HG03354 (cell line): ENCODE data around the gene ARX.

ENCODE experiments used
- ATAC-seq: cut with Tn5 transposase; IDR thresholded peaks from one replicate; pipeline ENCODE4 v1.9.1; 2021; ENCODE audit warnings: mild to moderate bottlenecking; ENCODE audit not compliant: unreplicated experiment, poor library complexity, severe bottlenecking

The ARX gene

GRCh38 chrX:25015486-25016360, at the start of gene ARX:
Gene ARX, minus strand, starts transcription at chrX:25015965. Its CDS starts 228 bp downstream, at chrX:25015737.
- ATAC-seq: peak; percentile 73

GRCh38 chrX:25059273-25059672, 43.5 kb upstream of the ARX start:
- ATAC-seq: no peak

GRCh38 chrX:25052798-25053534, 37.2 kb upstream of the ARX start:
- no peak for ATAC-seq

GRCh38 chrX:25049971-25050370, 34.2 kb upstream of the ARX start:
- ATAC-seq: no peak

GRCh38 chrX:25049357-25049756, 33.6 kb upstream of the ARX start:
- no peak for ATAC-seq

- no peak for ATAC-seq
These were observed 32.4 kb upstream of the ARX start for GRCh38 chrX:25048178-25048577.

- no peak for ATAC-seq
These were observed 27.4 kb upstream of the ARX start for GRCh38 chrX:25043192-25043591.

GRCh38 chrX:25039036-25039435, 23.3 kb upstream of the ARX start:
- ATAC-seq: no peak

- no peak for ATAC-seq
These were observed 19.1 kb upstream of the ARX start for GRCh38 chrX:25034889-25035288.

GRCh38 chrX:25029288-25029825, 13.6 kb upstream of the ARX start:
- ATAC-seq: no peak

- ATAC-seq: no peak
These were observed 13.0 kb upstream of the ARX start for GRCh38 chrX:25028726-25029125.

- ATAC-seq: no peak
These were observed 10.8 kb upstream of the ARX start for GRCh38 chrX:25026576-25026975.

GRCh38 chrX:25025615-25026014, 9.8 kb upstream of the ARX start:
- ATAC-seq: no peak

GRCh38 chrX:25023908-25024307, 8.1 kb upstream of the ARX start:
- ATAC-seq: no peak

- no peak for ATAC-seq
These were observed 6.9 kb upstream of the ARX start for GRCh38 chrX:25022499-25023325.

GRCh38 chrX:25020905-25021449, 5.2 kb upstream of the ARX start:
- ATAC-seq: peak; percentile 72

- ATAC-seq: peak; percentile 7
These were observed 4.7 kb upstream of the ARX start for GRCh38 chrX:25020391-25020904.

- no peak for ATAC-seq
These were observed 4.1 kb upstream of the ARX start for GRCh38 chrX:25019707-25020390.

GRCh38 chrX:25018682-25019081, 2.9 kb upstream of the ARX start:
- ATAC-seq: no peak
